Liver (tissue), 9 donors: ENCODE data around the gene DOCK2. TPM values are rescaled to one million over a fixed set of nuclear protein-coding genes. Genes with fewer than 3 reads are reported as not detected.

Experiments used
- DNase-seq: peaks from one replicate; pipeline ENCODE4 v3.0.0-alpha.2; 2017; ENCODE audit warnings: low spot score
- H3K27ac ChIP-seq, 2 donors: one replicate each; pipeline ENCODE4 v1.7.0; 2013; ENCODE audit warnings: inconsistent platforms in 2 of 2, low read length in 2 of 2, control low read depth in 1 of 2, low read depth in 1 of 2, mild to moderate bottlenecking in 1 of 2
- H3K27me3 ChIP-seq, 4 donors: one replicate each; pipeline versions ENCODE4 v1.6.1 to v1.7.0; 2013; ENCODE audit warnings: low read length in 3 of 4, inconsistent platforms in 1 of 4, mild to moderate bottlenecking in 1 of 4, moderate library complexity in 1 of 4; ENCODE audit not compliant: control insufficient read depth in 4 of 4, insufficient read depth in 4 of 4
- H3K36me3 ChIP-seq, 4 donors: one replicate each; pipeline versions ENCODE4 v1.6.1 to v1.7.0; 2013; ENCODE audit warnings: low read length in 3 of 4, mild to moderate bottlenecking in 3 of 4, low read depth in 1 of 4, moderate library complexity in 1 of 4; ENCODE audit not compliant: control insufficient read depth in 4 of 4, insufficient read depth in 3 of 4
- H3K4me1 ChIP-seq, 4 donors: one replicate each; pipeline versions ENCODE4 v1.6.1 to v1.7.0; 2013; ENCODE audit warnings: low read length in 3 of 4, mild to moderate bottlenecking in 3 of 4, moderate library complexity in 1 of 4; ENCODE audit not compliant: control insufficient read depth in 4 of 4, insufficient read depth in 4 of 4
- H3K4me3 ChIP-seq, 3 donors: one replicate each; pipeline versions ENCODE4 v1.6.1 to v1.7.0; 2013; ENCODE audit warnings: low read length in 3 of 3, control low read depth in 1 of 3, low read depth in 1 of 3, mild to moderate bottlenecking in 1 of 3
- H3K9ac ChIP-seq, 2 donors: one replicate each; pipeline ENCODE4 v1.7.0; 2013; ENCODE audit warnings: low read length in 2 of 2, mild to moderate bottlenecking in 2 of 2, moderate library complexity in 2 of 2, control low read depth in 1 of 2, low read depth in 1 of 2
- H3K9me3 ChIP-seq, 4 donors: one replicate each; pipeline versions ENCODE4 v1.6.1 to v1.7.0; 2013; ENCODE audit warnings: low read length in 3 of 4; ENCODE audit not compliant: control insufficient read depth in 4 of 4
- EGR1 ChIP-seq, 2 donors: IDR thresholded peaks; 2 replicates each; pipeline ENCODE4 v1.6.1; 2016 to 2018; ENCODE audit warnings: antibody characterized with exemption in 2 of 2, low read depth in 2 of 2
- FOXA1 ChIP-seq: IDR thresholded peaks from 2 replicates; pipeline ENCODE4 v1.6.1; 2016; ENCODE audit warnings: antibody characterized with exemption
- GABPA ChIP-seq, 2 donors: IDR thresholded peaks in 1 of 2; conservative IDR thresholded peaks in 1 of 2; 2 replicates each; pipeline ENCODE4 v1.6.1; 2016; ENCODE audit warnings: antibody characterized with exemption in 2 of 2, mild to moderate bottlenecking in 1 of 2, moderate library complexity in 1 of 2
- HNF4A ChIP-seq, 2 donors: conservative IDR thresholded peaks; 2 replicates each; pipeline ENCODE4 v1.6.1; 2016; ENCODE audit warnings: antibody characterized with exemption in 2 of 2, mild to moderate bottlenecking in 2 of 2
- JUND ChIP-seq, 2 donors: IDR thresholded peaks; 2 replicates each; pipeline ENCODE4 v1.6.1; 2016; ENCODE audit warnings: antibody characterized with exemption in 2 of 2
- NR2F2 ChIP-seq: IDR thresholded peaks from 2 replicates; pipeline ENCODE4 v1.6.1; 2016; ENCODE audit warnings: antibody characterized with exemption
- RXRA ChIP-seq, 2 donors: IDR thresholded peaks; 2 replicates each; pipeline ENCODE4 v1.6.1; 2017 to 2018; ENCODE audit warnings: antibody characterized with exemption in 2 of 2, mild to moderate bottlenecking in 1 of 2
- SP1 ChIP-seq: IDR thresholded peaks from 2 replicates; pipeline ENCODE4 v1.6.1; 2018; ENCODE audit warnings: antibody characterized with exemption, mild to moderate bottlenecking
- TAF1 ChIP-seq: conservative IDR thresholded peaks from 2 replicates; pipeline ENCODE4 v1.6.1; 2016; ENCODE audit warnings: antibody characterized with exemption, mild to moderate bottlenecking
- WGBS: extraction: QIAGEN DNeasy Blood & Tissue Kit; methylation state at CpG from one replicate; pipeline ENCODE4 v1.1.7; 2013; 5-methylcytosine and 5-hydroxymethylcytosine counted together
- polyA plus RNA-seq, 2 donors: library from polyadenylated mRNA; stranded (reverse) in 1 of 2; unstranded in 1 of 2; fragments of 200-250 nt in 1 of 2; fragments of >200 nt in 1 of 2; fragmentation: Nextera tagmentation in 1 of 2; extraction: Ambion mirVana in 1 of 2; gene quantifications; one replicate each; pipeline versions ENCODE4 v1.2.1 to v1.2.3, GENCODE V29; 2013 to 2015
- total RNA-seq, 2 donors: library from RNA; depleted of rRNA; stranded (reverse); fragments of >200 nt; gene quantifications; one replicate each; pipeline ENCODE4 v1.2.3, GENCODE V29; 2014
- TF ChIP-seq, protein P1 (sequence below): IDR thresholded peaks from 2 replicates; pipeline ENCODE4 v1.6.1; 2016; ENCODE audit warnings: antibody characterized with exemption
- TF ChIP-seq, protein P2 (sequence below): fragments of 150-350 bp; IDR thresholded peaks from 2 replicates; pipeline ENCODE4 v1.5.1; 2017; ENCODE audit warnings: improper control_type of control experiment, low read depth, low read length; ENCODE audit not compliant: missing input control
- TF ChIP-seq, protein P3 (sequence below): IDR thresholded peaks from 2 replicates; pipeline ENCODE4 v1.6.1; 2016; ENCODE audit warnings: antibody characterized with exemption
- TF ChIP-seq, protein P4 (sequence below): IDR thresholded peaks from 2 replicates; pipeline ENCODE4 v1.6.1; 2016; ENCODE audit warnings: antibody characterized with exemption, mild to moderate bottlenecking
- donor health status: healthy.
- donor health status: healthy.
- donor health status: healthy.
- donor health status: healthy.
- donor health status: healthy.

The DOCK2 gene
- total and polyA plus RNA-seq, 4 donors: 2.3 to 26.6 (median 8.2) TPM

DNA sequence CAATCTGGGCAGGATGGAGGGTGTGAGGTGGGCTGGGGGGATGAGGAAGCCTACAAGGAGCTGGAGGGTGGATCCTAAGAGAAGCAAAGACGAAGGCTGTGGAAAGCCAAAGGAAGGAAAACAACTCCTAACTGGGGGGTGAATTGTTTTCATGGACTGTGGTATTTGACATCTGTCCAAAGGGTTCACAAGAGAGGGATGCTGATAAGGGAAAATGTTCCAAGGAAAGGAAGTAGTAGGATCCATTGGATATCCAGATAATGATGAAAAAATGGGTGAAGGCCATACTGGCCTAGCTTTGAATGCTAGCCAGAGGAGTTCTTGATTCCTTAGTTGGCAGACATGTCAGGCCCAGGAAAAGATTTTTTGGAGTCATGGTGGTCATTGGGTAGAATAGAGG is 416.8 kb downstream of the DOCK2 start (continued):
- TF ChIP-seq, protein P1, sequence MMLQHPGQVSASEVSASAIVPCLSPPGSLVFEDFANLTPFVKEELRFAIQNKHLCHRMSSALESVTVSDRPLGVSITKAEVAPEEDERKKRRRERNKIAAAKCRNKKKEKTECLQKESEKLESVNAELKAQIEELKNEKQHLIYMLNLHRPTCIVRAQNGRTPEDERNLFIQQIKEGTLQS: no peak
- no peak for TF ChIP-seq EGR1 (IDR thresholded peaks at IDR 0.05; ENCODE audit: low read depth in 2 of 2)
- TF ChIP-seq RXRA (IDR thresholded peaks at IDR 0.05): no peak
- TF ChIP-seq, protein P2, sequence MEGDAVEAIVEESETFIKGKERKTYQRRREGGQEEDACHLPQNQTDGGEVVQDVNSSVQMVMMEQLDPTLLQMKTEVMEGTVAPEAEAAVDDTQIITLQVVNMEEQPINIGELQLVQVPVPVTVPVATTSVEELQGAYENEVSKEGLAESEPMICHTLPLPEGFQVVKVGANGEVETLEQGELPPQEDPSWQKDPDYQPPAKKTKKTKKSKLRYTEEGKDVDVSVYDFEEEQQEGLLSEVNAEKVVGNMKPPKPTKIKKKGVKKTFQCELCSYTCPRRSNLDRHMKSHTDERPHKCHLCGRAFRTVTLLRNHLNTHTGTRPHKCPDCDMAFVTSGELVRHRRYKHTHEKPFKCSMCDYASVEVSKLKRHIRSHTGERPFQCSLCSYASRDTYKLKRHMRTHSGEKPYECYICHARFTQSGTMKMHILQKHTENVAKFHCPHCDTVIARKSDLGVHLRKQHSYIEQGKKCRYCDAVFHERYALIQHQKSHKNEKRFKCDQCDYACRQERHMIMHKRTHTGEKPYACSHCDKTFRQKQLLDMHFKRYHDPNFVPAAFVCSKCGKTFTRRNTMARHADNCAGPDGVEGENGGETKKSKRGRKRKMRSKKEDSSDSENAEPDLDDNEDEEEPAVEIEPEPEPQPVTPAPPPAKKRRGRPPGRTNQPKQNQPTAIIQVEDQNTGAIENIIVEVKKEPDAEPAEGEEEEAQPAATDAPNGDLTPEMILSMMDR: no peak

DNA sequence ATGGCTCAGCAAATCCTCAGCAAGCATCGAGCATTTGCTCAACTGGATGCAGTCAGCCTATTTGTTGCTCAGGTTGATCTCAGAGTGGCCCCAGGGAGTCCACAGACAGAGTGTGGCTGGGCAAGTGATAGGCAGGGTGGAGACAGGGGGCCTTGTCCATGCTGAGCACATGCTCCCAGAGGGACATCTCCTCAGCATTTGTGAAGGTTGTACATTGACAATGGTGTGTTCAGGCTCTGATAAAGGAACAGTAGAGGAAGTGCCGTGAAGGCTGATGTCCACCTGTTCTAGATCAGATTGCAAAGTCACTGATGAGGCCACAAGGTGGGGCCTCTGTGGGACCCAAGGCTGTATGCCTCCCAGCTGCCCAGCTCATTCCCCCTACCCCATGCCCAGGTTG is 418.5 kb downstream of the DOCK2 start:
- Histone ChIP-seq H3K9me3 (peaks cover 0 to 3% (median under 1%) of the 10 kb centered on the region in 4 donors), H3K9ac (no peak overlapping the region), H3K36me3 (peaks cover 0 to 11% (median 0%) of the 10 kb centered on the region in 4 donors), H3K4me1 (no peaks in the 10 kb centered on the region), H3K27ac (no peak overlapping the region), H3K27me3 (no peaks in the 10 kb centered on the region), H3K4me3 (no peak overlapping the region)
- DNase-seq: no peak
- 82% methylated on average over 2 of the region's 2 CpGs for WGBS
- TF ChIP-seq RXRA (IDR thresholded peaks at IDR 0.05) (no peak), GABPA (IDR thresholded peaks at IDR 0.05 in 1 of 2, conservative IDR thresholded peaks at IDR 0.05 in 1 of 2) (no peak), EGR1 (IDR thresholded peaks at IDR 0.05; ENCODE audit: low read depth in 2 of 2) (no peak)
- TF ChIP-seq, protein P1: no peak

DNA sequence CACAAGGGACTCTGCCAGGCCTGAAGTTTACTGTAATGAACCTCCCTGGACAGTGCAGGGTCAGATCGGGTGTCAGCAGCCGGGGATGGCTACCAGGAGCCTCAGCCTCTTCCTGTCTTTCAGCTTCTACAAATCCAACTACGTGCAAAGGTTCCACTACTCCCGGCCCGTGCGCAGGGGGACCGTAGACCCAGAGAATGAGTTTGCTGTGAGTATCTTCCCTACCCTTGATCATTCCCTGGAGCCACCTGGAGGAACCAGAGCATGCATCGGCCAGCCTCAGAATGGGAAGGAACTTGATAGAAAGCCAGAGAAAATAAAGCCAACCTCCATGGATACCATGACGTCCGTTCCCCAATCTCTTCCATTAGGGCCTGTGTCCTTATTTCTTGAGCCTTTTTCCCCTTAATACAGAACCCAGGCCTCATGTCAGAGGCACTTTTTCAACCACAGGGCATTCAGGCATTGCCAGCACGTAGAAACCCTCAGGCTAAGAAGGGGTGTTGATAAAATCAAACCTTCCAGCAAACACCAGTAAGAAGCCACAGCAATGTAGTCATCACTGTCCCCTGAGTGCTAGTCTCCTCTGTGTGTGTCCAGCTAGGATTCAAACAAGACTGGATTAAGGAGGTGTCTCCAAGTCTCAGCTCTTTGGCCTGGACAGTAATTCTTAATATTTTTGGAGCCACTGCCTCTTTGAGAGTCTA is 419.6 kb downstream of the DOCK2 start:
- TF ChIP-seq NR2F2 (no peak), GABPA (IDR thresholded peaks at IDR 0.05 in 1 of 2, conservative IDR thresholded peaks at IDR 0.05 in 1 of 2) (no peak), JUND (IDR thresholded peaks at IDR 0.05) (no peak), SP1 (no peak), FOXA1 (no peak), HNF4A (conservative IDR thresholded peaks at IDR 0.05) (no peak), TAF1 (no peak)
- TF ChIP-seq, protein P3, sequence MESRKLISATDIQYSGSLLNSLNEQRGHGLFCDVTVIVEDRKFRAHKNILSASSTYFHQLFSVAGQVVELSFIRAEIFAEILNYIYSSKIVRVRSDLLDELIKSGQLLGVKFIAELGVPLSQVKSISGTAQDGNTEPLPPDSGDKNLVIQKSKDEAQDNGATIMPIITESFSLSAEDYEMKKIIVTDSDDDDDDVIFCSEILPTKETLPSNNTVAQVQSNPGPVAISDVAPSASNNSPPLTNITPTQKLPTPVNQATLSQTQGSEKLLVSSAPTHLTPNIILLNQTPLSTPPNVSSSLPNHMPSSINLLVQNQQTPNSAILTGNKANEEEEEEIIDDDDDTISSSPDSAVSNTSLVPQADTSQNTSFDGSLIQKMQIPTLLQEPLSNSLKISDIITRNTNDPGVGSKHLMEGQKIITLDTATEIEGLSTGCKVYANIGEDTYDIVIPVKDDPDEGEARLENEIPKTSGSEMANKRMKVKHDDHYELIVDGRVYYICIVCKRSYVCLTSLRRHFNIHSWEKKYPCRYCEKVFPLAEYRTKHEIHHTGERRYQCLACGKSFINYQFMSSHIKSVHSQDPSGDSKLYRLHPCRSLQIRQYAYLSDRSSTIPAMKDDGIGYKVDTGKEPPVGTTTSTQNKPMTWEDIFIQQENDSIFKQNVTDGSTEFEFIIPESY: no peak
- TF ChIP-seq, protein P2: no peak
- TF ChIP-seq, protein P4, sequence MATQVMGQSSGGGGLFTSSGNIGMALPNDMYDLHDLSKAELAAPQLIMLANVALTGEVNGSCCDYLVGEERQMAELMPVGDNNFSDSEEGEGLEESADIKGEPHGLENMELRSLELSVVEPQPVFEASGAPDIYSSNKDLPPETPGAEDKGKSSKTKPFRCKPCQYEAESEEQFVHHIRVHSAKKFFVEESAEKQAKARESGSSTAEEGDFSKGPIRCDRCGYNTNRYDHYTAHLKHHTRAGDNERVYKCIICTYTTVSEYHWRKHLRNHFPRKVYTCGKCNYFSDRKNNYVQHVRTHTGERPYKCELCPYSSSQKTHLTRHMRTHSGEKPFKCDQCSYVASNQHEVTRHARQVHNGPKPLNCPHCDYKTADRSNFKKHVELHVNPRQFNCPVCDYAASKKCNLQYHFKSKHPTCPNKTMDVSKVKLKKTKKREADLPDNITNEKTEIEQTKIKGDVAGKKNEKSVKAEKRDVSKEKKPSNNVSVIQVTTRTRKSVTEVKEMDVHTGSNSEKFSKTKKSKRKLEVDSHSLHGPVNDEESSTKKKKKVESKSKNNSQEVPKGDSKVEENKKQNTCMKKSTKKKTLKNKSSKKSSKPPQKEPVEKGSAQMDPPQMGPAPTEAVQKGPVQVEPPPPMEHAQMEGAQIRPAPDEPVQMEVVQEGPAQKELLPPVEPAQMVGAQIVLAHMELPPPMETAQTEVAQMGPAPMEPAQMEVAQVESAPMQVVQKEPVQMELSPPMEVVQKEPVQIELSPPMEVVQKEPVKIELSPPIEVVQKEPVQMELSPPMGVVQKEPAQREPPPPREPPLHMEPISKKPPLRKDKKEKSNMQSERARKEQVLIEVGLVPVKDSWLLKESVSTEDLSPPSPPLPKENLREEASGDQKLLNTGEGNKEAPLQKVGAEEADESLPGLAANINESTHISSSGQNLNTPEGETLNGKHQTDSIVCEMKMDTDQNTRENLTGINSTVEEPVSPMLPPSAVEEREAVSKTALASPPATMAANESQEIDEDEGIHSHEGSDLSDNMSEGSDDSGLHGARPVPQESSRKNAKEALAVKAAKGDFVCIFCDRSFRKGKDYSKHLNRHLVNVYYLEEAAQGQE: no peak
- 87% methylated on average over 11 of the region's 11 CpGs for WGBS
- Histone ChIP-seq H3K9me3 (peaks cover 0 to 3% (median under 1%) of the 10 kb centered on the region in 4 donors), H3K27me3 (no peaks in the 10 kb centered on the region), H3K9ac (no peak overlapping the region), H3K27ac (no peak overlapping the region), H3K4me1 (no peaks in the 10 kb centered on the region), H3K4me3 (no peak overlapping the region), H3K36me3 (peaks cover 0 to 11% (median 0%) of the 10 kb centered on the region in 4 donors)
- no peak for DNase-seq
